ENCODE measurements around the gene RPS27L.
"Not testable (repeated sequence)": the region's sequence is repeated elsewhere in the genome, so short reads cannot be mapped to it uniquely, and the experiment has no call there.

Gene RPS27L

DNA sequence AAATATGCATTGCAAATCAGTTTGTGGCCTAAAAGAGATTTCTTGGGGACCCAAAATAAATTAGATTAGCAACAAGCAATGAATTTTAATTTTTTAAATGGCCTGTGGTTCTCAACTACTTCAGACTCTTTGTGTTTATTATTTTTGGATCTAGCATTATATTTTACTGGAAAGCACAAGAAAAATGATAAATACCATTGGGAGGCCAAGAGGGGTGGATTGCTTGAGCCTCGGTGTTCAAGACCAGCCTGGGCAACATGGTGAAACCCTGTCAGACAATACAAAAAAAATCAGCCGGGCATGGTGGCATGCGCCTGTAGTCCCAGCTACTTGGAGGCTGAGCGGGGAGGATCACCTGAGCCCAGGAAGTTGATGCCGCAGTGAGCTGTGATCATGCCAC, 22.0 kb downstream of the RPS27L start:
- no peak for DNase-seq

- DNase-seq = no peak
Measured at GRCh38 chr15:63134245-63134985, 22.9 kb downstream of the RPS27L start.

DNA sequence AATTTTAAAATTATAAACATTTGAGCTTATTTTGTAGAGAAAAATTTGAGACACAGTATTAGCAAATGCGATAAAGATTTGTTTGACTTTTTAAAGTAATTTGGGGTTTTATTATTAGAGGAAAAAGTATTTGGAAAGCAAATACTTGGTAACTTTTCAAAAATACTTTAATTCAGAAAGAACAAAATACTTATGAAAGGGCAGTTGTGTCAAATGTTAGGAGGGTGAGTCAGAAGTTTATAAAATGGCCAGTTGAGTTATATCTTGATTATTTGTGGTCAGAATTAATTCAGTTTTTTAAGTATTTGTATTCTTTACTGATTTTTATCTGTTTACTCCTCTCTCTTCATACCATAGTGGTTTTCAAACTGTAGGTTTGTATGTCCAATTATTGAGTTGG, 23.5 kb downstream of the RPS27L start:
- DNase-seq = no peak

DNA sequence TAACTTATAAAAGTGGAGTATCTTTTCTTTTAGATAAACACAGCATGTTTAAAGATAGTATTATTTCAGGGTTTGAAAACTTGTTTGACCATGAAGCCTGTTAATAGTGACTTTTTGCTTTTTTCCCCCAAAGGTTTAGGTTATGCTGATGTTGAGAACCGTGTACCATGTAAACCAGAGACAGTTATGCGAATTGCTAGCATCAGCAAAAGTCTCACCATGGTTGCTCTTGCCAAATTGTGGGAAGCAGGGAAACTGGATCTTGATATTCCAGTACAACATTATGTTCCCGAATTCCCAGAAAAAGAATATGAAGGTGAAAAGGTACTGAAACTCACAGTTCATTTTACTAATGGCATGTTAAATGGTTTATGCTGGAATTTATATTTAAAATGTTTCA, 30.6 kb downstream of the RPS27L start:
- no peak for DNase-seq

GRCh38 chr15:63124506-63124905, 32.8 kb downstream of the RPS27L start:
- no peak for DNase-seq

DNA sequence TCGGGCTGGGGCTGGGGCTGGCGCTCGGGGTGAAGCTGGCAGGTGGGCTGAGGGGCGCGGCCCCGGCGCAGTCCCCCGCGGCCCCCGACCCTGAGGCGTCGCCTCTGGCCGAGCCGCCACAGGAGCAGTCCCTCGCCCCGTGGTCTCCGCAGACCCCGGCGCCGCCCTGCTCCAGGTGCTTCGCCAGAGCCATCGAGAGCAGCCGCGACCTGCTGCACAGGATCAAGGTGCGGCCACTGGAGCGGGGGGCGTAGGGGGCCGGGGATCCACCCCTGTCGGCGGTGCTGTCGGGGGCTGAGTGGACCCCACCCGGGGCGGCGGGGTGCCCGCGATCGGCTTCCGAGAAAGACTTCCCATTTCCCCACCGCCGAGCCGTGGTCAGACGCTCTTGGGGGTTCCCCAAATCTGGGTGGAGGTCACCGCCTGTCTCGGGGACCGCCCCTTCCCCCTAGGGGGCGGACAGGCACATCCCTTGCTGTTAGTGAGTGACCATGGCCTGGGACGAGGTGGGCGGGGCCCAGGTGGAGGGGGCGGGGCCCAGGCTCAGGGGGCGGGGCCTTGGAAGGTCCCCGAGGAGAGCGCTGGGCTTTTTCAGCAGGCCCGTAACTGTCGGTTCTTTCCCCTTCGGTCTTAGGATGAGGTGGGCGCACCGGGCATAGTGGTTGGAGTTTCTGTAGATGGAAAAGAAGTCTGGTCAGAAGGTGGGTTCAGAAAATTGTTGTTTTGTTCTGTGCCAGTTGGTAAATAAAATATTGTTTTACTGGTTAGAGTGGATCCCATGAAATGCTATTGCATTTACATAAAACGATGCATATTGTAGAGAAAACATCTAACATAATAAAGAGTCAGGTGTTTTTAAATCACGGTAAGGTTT, 35.0 kb downstream of the RPS27L start:
- DNase-seq = peak; percentile 84

- DNase-seq = peak; percentile 88
Measured at GRCh38 chr15:63121382-63122001, 35.8 kb downstream of the RPS27L start, which contains the start of gene LACTB. TSS of gene LACTB (plus strand) at chr15:63121861. CDS start at chr15:63121872, 11 bp downstream.

DNA sequence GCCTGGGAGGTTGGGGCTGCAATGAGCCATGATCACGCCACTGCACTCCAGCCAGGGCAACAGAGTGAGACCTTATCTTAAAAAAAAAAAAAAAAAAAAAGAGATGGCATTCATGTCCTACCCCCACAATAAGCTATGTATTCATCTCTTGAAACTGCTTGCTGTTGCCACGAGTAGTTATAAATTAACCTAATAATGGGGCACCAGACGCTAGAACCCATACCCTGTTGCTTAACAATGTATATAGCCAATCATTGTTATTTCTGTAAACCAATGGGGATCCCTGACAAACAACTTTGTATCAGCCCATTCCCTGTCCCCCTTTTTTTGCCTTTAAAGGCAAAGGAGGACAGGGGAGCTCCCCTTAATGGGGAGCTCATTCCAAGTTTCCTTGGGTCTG, 38.4 kb downstream of the RPS27L start:
- DNase-seq = no peak

- DNase-seq = no peak
Measured at GRCh38 chr15:63114465-63114864, 42.8 kb downstream of the RPS27L start.

GRCh38 chr15:63112871-63113270, 44.4 kb downstream of the RPS27L start:
- DNase-seq = no peak

GRCh38 chr15:63111481-63111880, 45.8 kb downstream of the RPS27L start:
- DNase-seq = no peak

- no peak for DNase-seq
Measured at GRCh38 chr15:63110428-63111026, 46.8 kb downstream of the RPS27L start.

- DNase-seq = no peak
Measured at GRCh38 chr15:63109920-63110319, 47.4 kb downstream of the RPS27L start.

DNA sequence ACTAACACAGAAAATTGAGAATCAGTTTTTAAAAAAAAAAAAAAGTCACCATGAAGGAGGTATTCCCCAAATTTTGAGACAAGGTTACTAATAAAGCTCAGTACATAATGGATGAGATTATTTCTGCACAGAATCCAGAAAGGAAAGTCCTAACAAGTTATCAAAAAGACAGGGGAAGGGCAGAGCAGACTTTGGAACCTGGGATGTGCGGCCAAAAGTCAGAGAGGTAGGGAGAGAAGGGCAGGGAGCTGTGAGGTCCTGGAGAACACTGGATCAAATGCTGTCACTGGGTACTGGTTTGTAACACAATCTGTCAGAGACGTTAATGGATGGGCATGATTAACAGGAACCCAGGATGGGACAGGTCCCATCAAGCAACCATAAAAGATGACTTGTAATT, 47.8 kb downstream of the RPS27L start:
- no peak for DNase-seq

DNA sequence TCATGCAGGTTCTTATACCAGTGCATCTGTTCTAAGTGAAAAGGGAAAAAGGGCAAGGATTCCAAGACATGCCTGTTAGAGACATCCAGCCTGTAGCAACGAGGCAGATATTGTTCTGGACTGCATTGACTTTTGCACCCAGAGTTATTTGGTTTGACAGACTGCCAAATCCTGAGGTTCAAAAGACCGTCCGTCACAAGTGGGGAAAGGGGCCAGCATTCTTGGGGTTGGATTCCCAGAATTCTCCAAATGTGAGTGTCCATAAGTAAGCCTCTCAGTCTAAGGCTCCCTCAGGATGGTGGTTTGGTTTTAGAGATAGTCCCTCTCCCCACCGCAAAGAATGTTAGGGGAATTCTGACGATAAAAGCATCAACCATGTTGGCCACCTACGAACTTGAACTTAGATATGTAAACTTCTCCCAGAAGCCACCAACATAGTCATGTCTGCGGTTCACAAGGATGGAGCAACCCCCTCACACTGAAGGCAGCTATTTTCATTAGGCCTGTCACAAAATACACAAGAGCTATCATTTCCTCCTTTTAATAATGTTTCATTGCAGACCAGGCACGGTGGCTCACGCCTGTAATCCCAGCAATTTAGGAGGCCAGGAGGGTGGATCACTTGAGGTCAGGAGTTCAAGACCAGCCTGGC, 49.3 kb downstream of the RPS27L start:
- DNase-seq = no peak

GRCh38 chr15:63105354-63105753, 51.9 kb downstream of the RPS27L start:
- not testable (repeated sequence) for DNase-seq

GRCh38 chr15:63104727-63105126, 52.5 kb downstream of the RPS27L start:
- no peak for DNase-seq

GRCh38 chr15:63103416-63103815, 53.9 kb downstream of the RPS27L start:
- DNase-seq = no peak

- DNase-seq = not testable (repeated sequence)
Measured at GRCh38 chr15:63099581-63099980, 57.7 kb downstream of the RPS27L start.

GRCh38 chr15:63098901-63099300, 58.4 kb downstream of the RPS27L start:
- DNase-seq = not testable (repeated sequence)

Measured in CD4-positive, alpha-beta T cell treated with Interleukin-17A for 4 hours (primary cell).